GM18870 (cell line): Measurements from ENCODE around the gene OXLD1.

Experiments used
- ATAC-seq: cut with Tn5 transposase; IDR thresholded peaks from one replicate; pipeline ENCODE4 v1.9.1; 2021; ENCODE audit warnings: moderate library complexity; ENCODE audit not compliant: unreplicated experiment

The OXLD1 gene

DNA sequence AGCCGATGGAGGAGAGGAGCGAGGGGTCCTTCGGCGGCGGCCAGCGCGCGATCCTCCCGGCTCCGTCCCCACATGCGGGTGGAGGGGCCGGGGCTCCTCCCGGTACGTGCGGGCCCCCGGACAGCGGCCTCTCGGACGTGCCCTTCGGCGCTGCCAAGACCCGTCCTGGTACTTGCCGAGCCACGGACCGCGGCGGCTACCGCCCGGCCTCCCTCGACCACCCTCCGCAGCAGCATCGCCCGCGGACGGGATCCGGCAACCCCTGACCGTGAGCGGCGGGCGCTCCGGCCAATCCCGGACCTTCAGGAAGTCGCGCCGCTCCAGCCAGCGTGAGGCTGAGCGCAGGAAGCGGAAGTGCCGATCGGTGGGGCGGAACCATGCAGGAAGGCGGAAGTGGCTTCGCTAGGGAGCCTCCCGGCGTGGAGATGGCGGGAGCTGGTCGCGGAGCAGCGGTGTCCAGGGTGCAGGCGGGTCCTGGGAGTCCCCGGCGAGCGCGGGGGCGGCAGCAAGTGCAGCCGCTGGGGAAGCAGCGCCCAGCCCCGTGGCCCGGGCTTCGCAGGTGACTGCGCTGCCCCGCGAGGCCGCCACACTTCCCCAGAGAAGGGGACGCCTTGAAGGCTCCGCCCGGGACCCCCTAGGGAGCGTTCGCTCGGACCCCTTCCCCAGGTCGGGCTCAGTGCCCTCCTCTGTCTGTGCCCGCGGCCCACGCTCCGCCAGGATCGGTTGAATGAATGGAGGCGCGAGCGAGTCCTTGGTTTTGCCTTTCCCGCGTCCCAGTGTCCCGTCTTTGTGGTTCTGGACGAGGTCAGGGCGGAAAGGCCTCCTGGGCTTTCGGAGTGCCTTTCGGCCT is at the start of gene OXLD1, which contains the start of gene CCDC137:
TSS of gene OXLD1 (minus strand) at position 264 of the 850 bp plus-strand sequence. CDS start at position 236, 28 bp downstream.
TSS of gene CCDC137 (plus strand) at position 396 of the 850 bp plus-strand sequence. CDS start at position 426, 30 bp downstream.
- peak; percentile 76 for ATAC-seq

DNA sequence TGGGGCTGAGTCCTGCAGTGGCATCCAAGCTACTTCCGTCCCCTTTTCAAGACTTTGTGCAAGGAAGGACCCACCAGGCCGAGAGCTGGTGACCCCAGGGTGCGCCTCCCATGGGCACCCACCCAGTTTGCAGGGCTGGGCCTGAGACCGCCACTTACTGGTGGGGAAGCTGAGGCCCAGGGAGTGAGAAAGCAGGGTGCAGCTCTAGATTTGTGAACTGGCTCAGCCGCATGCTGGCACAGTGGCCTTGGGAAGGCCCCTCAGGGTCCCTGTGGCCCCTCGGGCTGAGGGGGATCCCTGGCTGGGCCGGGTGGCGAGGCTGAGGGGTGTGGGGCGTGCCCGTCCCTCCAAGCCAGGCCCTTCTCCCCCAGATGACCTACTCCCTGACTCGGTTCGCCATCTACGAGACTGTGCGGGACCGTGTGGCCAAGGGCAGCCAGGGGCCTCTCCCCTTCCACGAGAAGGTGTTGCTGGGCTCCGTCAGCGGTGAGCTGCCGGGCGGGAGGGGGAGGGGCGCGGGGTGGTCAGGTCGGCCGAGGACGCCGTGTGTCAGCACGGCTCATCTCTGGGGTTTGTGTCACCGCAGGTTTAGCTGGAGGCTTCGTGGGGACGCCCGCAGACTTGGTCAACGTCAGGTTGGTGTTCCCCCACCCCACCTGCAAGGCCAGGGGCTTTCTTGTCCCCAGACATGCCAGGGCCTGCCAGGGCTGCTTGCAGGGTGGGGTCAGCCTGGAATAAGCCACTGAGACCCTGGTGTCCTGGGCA is 48.9 kb upstream of the OXLD1 start:
- ATAC-seq: no peak

GRCh38 chr17:81714412-81715106 is 48.2 kb upstream of the OXLD1 start:
- ATAC-seq: no peak

DNA sequence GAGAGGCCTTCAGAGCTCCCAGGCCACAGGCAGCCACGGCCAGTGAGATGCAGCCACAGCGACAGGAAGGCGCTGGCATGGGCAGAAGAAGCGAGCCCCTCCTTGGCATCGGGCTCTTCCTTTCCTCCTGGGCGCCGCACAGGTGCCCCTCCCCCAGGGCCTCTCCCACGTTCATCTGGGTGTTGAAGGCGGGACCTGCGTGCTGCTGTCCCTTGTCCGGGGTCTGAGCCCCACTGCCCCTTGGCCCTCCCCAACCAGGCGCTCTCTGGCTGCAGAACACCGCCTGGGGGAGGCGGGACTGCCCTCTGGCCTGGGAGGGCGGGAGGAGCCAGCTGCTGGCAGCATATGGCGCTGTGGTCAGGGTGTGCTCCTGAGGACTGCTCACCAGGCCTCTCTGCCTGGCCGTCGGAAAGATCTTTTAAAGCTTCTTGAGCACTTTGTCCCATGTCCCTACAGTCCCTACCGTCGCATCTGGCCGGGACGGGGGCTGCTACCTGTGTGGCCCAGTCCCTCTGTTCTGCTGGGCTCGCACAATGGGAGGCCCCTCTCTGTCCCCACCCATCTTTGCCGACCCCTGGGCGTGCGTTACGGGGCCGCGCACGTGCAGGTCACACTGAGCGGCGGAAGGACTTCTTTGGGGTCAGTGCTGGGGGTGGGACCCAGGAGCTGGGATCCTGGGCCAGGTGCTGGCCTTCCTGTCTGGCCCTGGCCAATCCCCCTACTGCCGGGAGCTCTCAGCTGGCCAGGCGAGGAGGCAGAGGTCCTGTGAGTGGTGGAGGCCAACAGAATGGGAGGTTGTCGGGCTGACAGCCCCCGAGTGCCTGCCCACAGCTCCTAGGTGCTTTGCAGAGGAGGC is 47.4 kb upstream of the OXLD1 start:
- ATAC-seq: no peak

GRCh38 chr17:81713004-81713555 is 46.7 kb upstream of the OXLD1 start:
- no peak for ATAC-seq

- ATAC-seq: no peak
Measured at GRCh38 chr17:81712468-81713003, 46.1 kb upstream of the OXLD1 start.

- ATAC-seq: no peak
Measured at GRCh38 chr17:81711814-81712467, 45.5 kb upstream of the OXLD1 start, which contains the start of gene SLC25A10. Gene SLC25A10, plus strand, starts transcription at chr17:81712284. Its CDS starts 143 bp downstream, at chr17:81712427.

- ATAC-seq: no peak
Measured at GRCh38 chr17:81710514-81711308, 44.3 kb upstream of the OXLD1 start.

DNA sequence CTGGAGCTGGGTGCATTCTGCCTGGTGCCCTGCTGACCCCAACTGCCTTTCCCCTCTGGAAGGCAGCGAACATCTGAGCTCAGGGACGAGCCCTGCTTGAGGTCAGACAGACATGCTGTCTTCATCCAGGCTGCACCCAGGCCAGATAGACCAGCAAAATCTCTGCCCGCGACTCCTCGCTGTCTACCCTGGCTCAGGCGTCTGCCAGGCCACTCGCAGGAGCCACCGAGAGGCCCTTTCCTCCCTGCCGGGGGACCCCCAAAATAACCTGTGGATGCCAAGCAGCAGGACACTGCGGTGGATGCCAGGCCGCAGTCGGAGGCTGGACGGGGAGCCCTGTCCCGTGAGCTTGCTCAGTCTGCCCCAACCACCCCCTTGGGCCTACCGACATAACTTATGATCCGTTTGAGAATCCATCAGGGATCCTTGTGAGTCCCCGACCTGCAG is 42.4 kb upstream of the OXLD1 start:
- no peak for ATAC-seq

GRCh38 chr17:81707725-81708646 is 41.6 kb upstream of the OXLD1 start:
- ATAC-seq: no peak

GRCh38 chr17:81706757-81707624 is 40.6 kb upstream of the OXLD1 start:
- ATAC-seq: no peak

DNA sequence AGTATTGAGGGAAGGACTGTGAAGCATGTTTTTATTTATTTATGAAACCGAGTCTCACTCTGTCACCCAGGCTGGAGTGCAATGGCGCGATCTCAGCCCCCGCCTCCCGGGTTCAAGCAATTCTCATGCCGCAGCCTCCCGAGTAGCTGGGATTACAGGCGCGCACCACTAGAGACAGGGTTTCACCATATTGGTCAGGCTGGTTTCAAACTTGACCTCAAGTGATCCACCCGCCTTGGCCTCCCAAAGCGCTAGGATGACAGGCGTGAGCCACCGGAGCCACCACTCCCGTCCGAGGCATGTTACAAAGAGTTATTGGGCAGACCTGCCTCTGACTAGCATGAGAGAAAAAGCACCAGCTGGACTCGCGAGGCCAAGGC is 39.8 kb upstream of the OXLD1 start:
- no peak for ATAC-seq

- no peak for ATAC-seq
Measured at GRCh38 chr17:81705518-81706231, 39.3 kb upstream of the OXLD1 start.

GRCh38 chr17:81703747-81704654 is 37.6 kb upstream of the OXLD1 start:
- ATAC-seq: peak; percentile 4
